ENCODE data around the gene CRYL1.

The CRYL1 gene

GRCh38 chr13:20494656-20495055 lies 31.0 kb downstream of the CRYL1 start:
- DNase-seq (ENCODE audit: low read depth in 2 of 2): no peak

GRCh38 chr13:20492641-20493040 lies 33.0 kb downstream of the CRYL1 start:
- DNase-seq (ENCODE audit: low read depth in 2 of 2): no peak

GRCh38 chr13:20491926-20492435 lies 33.7 kb downstream of the CRYL1 start:
- DNase-seq (ENCODE audit: low read depth in 2 of 2): no peak

GRCh38 chr13:20489185-20489820 lies 36.4 kb downstream of the CRYL1 start:
- peak in 1 of 2 donors; percentile 18 for DNase-seq (ENCODE audit: low read depth in 2 of 2)

- no peak for DNase-seq (ENCODE audit: low read depth in 2 of 2)
Observed at GRCh38 chr13:20487927-20488326, 37.7 kb downstream of the CRYL1 start.

GRCh38 chr13:20482787-20483186 lies 42.9 kb downstream of the CRYL1 start:
- DNase-seq (ENCODE audit: low read depth in 2 of 2): no peak

- no peak for DNase-seq (ENCODE audit: low read depth in 2 of 2)
Observed at GRCh38 chr13:20482275-20482761, 43.3 kb downstream of the CRYL1 start.

- DNase-seq (ENCODE audit: low read depth in 2 of 2): no peak
Observed at GRCh38 chr13:20477394-20477793, 48.3 kb downstream of the CRYL1 start.

GRCh38 chr13:20475927-20476691 lies 49.5 kb downstream of the CRYL1 start:
- DNase-seq (ENCODE audit: low read depth in 2 of 2): peak; percentile 30 to 36

GRCh38 chr13:20474515-20474914 lies 51.1 kb downstream of the CRYL1 start:
- DNase-seq (ENCODE audit: low read depth in 2 of 2): no peak

- no peak for DNase-seq (ENCODE audit: low read depth in 2 of 2)
Observed at GRCh38 chr13:20473888-20474287, 51.8 kb downstream of the CRYL1 start.

GRCh38 chr13:20473139-20473538 lies 52.5 kb downstream of the CRYL1 start:
- DNase-seq (ENCODE audit: low read depth in 2 of 2): no peak

GRCh38 chr13:20472531-20472930 lies 53.1 kb downstream of the CRYL1 start:
- DNase-seq (ENCODE audit: low read depth in 2 of 2): no peak

GRCh38 chr13:20470136-20470535 lies 55.5 kb downstream of the CRYL1 start:
- DNase-seq (ENCODE audit: low read depth in 2 of 2): no peak

GRCh38 chr13:20466371-20466770 lies 59.3 kb downstream of the CRYL1 start:
- no peak for DNase-seq (ENCODE audit: low read depth in 2 of 2)

- DNase-seq (ENCODE audit: low read depth in 2 of 2): no peak
Observed at GRCh38 chr13:20465218-20465879, 60.3 kb downstream of the CRYL1 start.

- DNase-seq (ENCODE audit: low read depth in 2 of 2): no peak
Observed at GRCh38 chr13:20462921-20463320, 62.7 kb downstream of the CRYL1 start.

- no peak for DNase-seq (ENCODE audit: low read depth in 2 of 2)
Observed at GRCh38 chr13:20462533-20462915, 63.1 kb downstream of the CRYL1 start.

- DNase-seq (ENCODE audit: low read depth in 2 of 2): no peak
Observed at GRCh38 chr13:20461860-20462532, 63.7 kb downstream of the CRYL1 start.

GRCh38 chr13:20461481-20461859 lies 64.2 kb downstream of the CRYL1 start:
- no peak for DNase-seq (ENCODE audit: low read depth in 2 of 2)

- no peak for DNase-seq (ENCODE audit: low read depth in 2 of 2)
Observed at GRCh38 chr13:20460761-20461160, 64.9 kb downstream of the CRYL1 start.

GRCh38 chr13:20457670-20458069 lies 68.0 kb downstream of the CRYL1 start:
- no peak for DNase-seq (ENCODE audit: low read depth in 2 of 2)

Measured in stimulated activated CD8-positive, alpha-beta memory T cell treated with anti-CD3 and anti-CD28 coated beads, Interleukin-15, amount 100 ng/mL, for 4 hours (primary cell).